Measurements from ENCODE around the gene PPP1R13B.

DNA sequence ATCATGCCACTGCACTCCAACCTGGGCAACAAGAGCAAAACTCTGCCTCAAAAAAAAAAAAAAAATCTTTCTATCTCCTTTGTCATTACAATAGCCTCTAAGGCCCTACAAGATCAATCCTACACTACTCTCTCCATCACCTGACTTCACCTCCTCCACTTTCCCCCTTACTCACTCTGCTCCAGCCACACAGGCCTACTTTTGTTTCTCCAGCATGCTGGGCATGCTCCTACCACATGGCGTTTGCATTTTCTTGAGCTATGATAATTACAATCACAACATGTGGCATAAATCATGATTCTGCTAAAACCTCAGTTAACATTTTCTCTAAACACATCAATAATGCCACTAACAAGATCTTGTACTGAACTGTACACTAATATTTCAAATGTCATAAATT is 7.8 kb downstream of the PPP1R13B start:
- TF ChIP-seq YY1 (IDR thresholded peaks at IDR 0.05; ENCODE audit: insufficient read depth, insufficient read length), result no peak
- TF ChIP-seq SUZ12 (IDR thresholded peaks at IDR 0.05; ENCODE audit: extremely low read depth, insufficient read depth, insufficient read length), result no peak
- TF ChIP-seq ZNF274 (IDR thresholded peaks at IDR 0.05; ENCODE audit: low read depth, low read length), result no peak
